Type B pancreatic cell (in vitro differentiated cells): ENCODE data around the gene CDC42BPG. TPM values are rescaled to one million over a fixed set of nuclear protein-coding genes. Genes with fewer than 3 reads are reported as not detected.
"Not testable (repeated sequence)": the region's sequence is repeated elsewhere in the genome, so short reads cannot be mapped to it uniquely, and the experiment has no call there.

Experiments
- DNase-seq: peaks from one replicate; pipeline ENCODE4 v3.0.0; 2021; ENCODE audit warnings: mixed read lengths; ENCODE audit not compliant: unreplicated experiment; ENCODE audit errors: extremely low spot score
- H3K27ac Mint-ChIP-seq: 2 replicates; pipeline ENCODE4 v1.8.0; 2021; ENCODE audit warnings: mild to moderate bottlenecking, mixed read lengths
- H3K27me3 Mint-ChIP-seq: 2 replicates; pipeline ENCODE4 v1.8.0; 2021; ENCODE audit warnings: mixed read lengths
- H3K36me3 Mint-ChIP-seq: 2 replicates; pipeline ENCODE4 v1.8.0; 2021; ENCODE audit warnings: mixed read lengths
- H3K4me1 Mint-ChIP-seq: one replicate; pipeline ENCODE4 v1.8.0; 2021; ENCODE audit warnings: mixed read lengths; ENCODE audit not compliant: unreplicated experiment
- H3K4me3 Mint-ChIP-seq: 2 replicates; pipeline ENCODE4 v1.8.0; 2021; ENCODE audit warnings: mild to moderate bottlenecking, mixed read lengths
- H3K9me3 Mint-ChIP-seq: 2 replicates; pipeline ENCODE4 v1.8.0; 2021; ENCODE audit warnings: mixed read lengths
- total RNA-seq: library from RNA; stranded (reverse); gene quantifications from 2 replicates; pipeline ENCODE4 v1.2.1, GENCODE V29; 2021; ENCODE audit warnings: low replicate concordance
- TF ChIP-seq, protein P1 (sequence below): fragments of 200-600 bp; sonication (generic); conservative IDR thresholded peaks from 2 replicates; pipeline ENCODE4 v1.5.0; 2021; ENCODE audit warnings: antibody characterized with exemption, mild to moderate bottlenecking

CDC42BPG gene
- total RNA-seq, 1 donor from 2014 or later = 20.1 TPM

DNA sequence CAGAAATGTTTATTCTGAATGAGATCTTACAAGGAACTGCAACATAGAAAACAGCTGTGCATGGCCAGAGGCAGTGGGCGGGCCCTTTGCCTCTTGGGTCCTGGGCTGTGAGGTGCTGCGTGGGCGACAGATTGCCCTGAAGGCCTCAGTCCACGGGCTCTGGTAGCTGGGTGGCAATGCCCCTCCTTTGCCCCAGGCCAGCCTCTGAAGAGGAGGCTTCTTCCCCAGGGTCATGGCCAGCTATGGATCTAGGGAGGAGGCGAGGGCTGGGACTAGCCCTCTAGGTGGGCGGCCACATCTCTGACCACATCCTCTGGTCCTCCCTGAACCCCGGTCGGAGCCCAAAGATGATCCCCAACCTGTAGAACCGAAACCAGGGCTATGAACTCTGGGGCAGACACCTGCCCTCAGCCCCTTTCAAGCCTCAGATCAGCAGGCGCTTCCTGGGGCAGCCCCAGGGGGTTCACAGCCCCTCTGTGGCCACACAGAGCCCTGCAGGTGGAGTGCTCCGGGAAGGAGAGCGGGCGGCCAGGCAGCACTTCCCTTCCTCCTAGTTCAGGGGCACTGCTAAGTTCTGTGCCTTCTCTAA lies 6.6 kb upstream of the CDC42BPG start:
- DNase-seq = no peak
- Mint-ChIP-seq H3K27me3 (no peaks in the 10 kb centered on the region), H3K36me3 (no peaks in the 10 kb centered on the region), H3K27ac (no peak overlapping the region), H3K9me3 (no peaks in the 10 kb centered on the region), H3K4me3 (no peak overlapping the region), H3K4me1 (peaks cover 5% of the 10 kb centered on the region)
- TF ChIP-seq, protein P1, sequence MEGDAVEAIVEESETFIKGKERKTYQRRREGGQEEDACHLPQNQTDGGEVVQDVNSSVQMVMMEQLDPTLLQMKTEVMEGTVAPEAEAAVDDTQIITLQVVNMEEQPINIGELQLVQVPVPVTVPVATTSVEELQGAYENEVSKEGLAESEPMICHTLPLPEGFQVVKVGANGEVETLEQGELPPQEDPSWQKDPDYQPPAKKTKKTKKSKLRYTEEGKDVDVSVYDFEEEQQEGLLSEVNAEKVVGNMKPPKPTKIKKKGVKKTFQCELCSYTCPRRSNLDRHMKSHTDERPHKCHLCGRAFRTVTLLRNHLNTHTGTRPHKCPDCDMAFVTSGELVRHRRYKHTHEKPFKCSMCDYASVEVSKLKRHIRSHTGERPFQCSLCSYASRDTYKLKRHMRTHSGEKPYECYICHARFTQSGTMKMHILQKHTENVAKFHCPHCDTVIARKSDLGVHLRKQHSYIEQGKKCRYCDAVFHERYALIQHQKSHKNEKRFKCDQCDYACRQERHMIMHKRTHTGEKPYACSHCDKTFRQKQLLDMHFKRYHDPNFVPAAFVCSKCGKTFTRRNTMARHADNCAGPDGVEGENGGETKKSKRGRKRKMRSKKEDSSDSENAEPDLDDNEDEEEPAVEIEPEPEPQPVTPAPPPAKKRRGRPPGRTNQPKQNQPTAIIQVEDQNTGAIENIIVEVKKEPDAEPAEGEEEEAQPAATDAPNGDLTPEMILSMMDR = peak; percentile 30

DNA sequence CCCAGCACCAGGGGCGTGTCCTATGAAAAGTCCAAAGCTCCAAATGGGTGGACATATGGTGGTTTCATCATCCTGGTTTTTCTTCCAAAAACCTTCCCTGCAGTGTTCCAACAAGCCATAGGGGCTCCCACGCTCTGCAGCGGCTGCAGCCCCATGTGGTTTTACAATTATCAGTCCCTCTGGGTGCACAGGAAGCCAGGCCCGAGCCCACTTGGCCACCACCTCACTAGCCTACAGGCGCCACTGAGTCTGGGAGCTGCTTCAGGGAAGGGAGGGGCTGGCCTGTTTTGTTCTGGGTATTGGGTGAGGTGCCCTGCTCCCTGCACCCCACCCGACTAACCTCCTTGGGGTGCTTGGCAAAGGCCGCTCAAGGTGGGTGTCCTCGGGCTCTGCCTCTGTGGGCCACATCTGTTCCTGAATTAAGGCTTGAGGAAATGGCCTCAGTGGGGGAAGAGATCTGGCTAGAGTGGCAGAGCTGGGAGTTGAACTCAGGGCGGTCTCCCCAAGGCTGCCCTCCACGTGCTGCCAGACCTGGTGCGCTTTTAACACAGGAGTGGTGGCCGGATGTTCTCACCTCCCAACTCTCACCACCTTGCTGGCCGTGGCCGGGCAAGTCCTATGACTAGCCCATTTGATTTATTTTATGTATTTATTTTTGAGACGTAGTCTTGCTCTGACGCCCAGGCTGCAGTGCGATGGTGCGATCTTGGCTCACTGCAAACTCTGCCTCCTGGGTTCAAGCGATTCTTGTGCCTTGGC lies 5.3 kb upstream of the CDC42BPG start:
- Mint-ChIP-seq H3K27ac (peak overlapping the region; percentile 59), H3K9me3 (no peaks in the 10 kb centered on the region), H3K4me1 (peaks cover 8% of the 10 kb centered on the region), H3K4me3 (no peak overlapping the region), H3K36me3 (no peaks in the 10 kb centered on the region), H3K27me3 (peaks cover 3% of the 10 kb centered on the region)
- no peak for DNase-seq
- TF ChIP-seq, protein P1 = no peak

DNA sequence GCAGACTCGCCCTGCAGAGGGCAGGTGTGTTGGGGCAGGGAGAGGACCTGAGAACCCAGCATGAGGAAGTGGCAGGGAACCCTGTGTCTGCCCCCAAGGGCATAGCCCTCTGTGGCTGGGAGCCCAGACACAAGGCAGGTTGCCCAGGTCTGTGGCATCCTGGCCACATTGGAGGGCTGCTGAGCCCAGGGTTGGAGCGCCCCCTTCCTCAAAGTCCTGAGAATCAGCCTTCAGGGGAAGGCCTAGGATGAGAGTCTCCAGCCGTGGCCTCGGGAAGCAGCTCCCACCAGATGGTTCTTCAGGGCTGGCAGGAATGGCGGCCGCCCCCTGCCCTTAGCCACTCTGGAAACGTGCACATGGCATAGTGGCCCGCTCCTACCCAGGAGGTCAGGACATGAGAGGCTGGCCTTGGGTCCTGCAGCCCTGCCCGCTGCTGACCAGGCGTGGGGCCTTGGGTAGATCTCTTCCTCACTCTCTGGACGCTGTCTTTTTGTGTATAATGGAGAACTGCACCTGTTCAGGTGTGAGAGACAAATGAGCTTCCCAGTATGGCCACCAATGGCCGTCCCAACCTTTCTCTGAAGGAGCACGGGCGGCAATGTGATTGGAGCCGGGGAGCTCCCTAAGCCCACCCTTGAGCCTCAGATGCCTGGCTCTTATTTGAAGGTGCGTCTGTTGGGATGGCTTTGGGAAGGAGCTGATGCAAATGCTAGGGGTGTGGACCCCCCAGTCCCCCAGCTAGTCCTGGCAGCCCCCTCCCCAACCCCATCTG lies 4.6 kb upstream of the CDC42BPG start:
- TF ChIP-seq, protein P1 = no peak
- H3K27me3 Mint-ChIP-seq = peaks cover 5% of the 10 kb centered on the region
- H3K4me3 Mint-ChIP-seq = no peak overlapping the region
- H3K4me1 Mint-ChIP-seq = peaks cover 8% of the 10 kb centered on the region
- H3K36me3 Mint-ChIP-seq = no peaks in the 10 kb centered on the region
- H3K27ac Mint-ChIP-seq = peak overlapping the region; percentile 23
- no peaks in the 10 kb centered on the region for H3K9me3 Mint-ChIP-seq
- no peak for DNase-seq

DNA sequence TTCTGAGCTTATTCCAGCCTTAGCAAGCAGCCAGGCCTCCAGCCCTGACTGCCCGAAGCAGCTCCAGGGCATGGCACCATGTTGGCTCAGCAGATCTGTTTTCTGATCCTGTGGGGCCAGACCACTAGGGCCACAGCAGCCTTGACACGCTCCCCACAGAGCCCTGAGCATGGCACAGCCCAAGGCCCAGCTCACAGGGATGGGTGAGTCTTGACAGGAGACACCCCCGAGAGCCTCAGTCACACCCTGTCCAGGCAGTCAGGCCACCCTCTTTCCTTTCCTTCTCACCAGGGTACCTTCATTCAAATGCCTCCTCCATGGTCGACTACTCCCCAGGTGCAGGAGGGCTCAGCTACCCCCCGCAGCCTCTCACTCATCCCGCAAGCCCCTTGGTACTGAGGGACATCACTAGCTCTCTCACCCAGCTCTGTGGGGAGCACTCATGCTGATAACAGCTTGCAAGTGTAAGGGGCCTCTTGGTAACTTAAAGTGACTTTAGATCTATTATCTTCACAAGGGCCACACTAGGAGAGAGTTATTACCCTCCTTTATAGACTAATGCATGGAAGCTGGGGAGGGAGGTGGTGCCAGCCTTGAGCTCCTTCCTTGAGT lies 3.9 kb upstream of the CDC42BPG start:
- peaks cover 9% of the 10 kb centered on the region for H3K27me3 Mint-ChIP-seq
- no peak for DNase-seq
- no peaks in the 10 kb centered on the region for H3K9me3 Mint-ChIP-seq
- peaks cover 8% of the 10 kb centered on the region for H3K4me1 Mint-ChIP-seq
- TF ChIP-seq, protein P1 = no peak
- H3K27ac Mint-ChIP-seq = peak overlapping the region; percentile 23
- H3K36me3 Mint-ChIP-seq = no peaks in the 10 kb centered on the region
- H3K4me3 Mint-ChIP-seq = peak overlapping the region; percentile 52

DNA sequence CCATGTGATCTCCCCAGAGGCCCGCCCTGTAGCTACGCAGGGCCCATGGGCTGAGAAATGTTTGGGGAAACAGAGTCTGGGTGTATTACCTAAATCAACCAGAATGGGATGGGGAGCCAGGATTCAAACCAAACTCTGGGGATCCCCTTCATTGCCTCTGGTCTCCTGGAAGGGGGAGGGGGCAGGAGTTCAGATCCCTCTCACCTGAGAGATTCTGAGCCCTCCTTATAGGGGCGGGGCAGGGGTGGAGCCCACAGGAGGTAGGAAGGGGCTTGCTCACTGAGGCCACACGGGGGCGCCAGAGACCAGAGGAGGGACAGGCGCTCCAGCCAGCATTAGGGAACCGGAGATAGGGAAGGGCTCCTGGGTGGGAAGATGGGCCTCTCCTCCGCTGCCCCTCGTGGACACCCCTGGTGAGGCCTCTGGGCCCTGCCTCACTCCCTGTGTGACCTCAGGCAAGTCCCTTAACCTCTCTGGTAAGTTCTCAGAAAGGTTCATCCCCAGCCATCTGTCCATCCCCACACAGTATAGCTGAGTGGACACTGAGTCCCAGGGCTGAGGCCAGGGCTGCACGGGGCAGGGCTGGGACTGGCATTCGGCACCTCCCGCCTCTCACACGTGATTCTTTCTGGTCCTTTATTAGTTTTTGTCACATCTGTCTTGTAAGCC lies 2.7 kb upstream of the CDC42BPG start:
- Mint-ChIP-seq H3K4me1 (peaks cover 8% of the 10 kb centered on the region), H3K27ac (peak overlapping the region; percentile 69), H3K4me3 (no peak overlapping the region), H3K9me3 (no peaks in the 10 kb centered on the region), H3K27me3 (peaks cover 12% of the 10 kb centered on the region), H3K36me3 (no peaks in the 10 kb centered on the region)
- TF ChIP-seq, protein P1 = peak; percentile 99
- DNase-seq = peak; percentile 96

DNA sequence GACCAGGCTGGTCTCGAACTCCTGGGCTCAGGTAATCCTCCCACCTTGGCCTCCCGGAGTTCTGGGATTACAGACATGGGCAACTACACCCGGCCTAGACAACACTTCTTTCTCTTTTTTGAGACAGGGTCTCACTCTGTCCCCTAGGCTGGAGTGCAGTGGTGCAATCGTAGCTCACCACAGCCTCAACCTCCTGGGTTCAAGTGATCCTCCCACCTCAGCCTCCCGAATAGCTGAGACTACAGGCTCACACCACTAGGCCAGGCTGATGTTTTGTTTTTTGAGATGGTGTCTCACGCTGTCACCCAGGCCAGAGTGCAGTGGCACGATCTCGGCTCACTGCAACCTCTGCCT lies 1.3 kb upstream of the CDC42BPG start:
- DNase-seq, H3K4me1 Mint-ChIP-seq, H3K9me3 Mint-ChIP-seq, H3K36me3 Mint-ChIP-seq: not testable (repeated sequence)
- peak overlapping the region; percentile 87 for H3K27ac Mint-ChIP-seq
- peak overlapping the region; percentile 80 for H3K4me3 Mint-ChIP-seq
- peaks cover 12% of the 10 kb centered on the region for H3K27me3 Mint-ChIP-seq
